H9 (cell line): ENCODE data around the gene ZNF319. TPM values are rescaled to one million over a fixed set of nuclear protein-coding genes. Genes with fewer than 3 reads are reported as not detected.

Source experiments
- DNase-seq: peaks from one replicate; pipeline ENCODE4 v3.0.0-alpha.2; 2017
- H2AFZ ChIP-seq: one replicate; pipeline ENCODE4 v1.6.1; 2013; ENCODE audit warnings: mild to moderate bottlenecking, low read length, control low read depth, moderate library complexity
- H2AK5ac ChIP-seq: 2 replicates; pipeline ENCODE4 v1.6.1; 2013; ENCODE audit warnings: low read length, control low read depth, mixed read lengths; ENCODE audit not compliant: insufficient read length
- H2BK120ac ChIP-seq: one replicate; pipeline ENCODE4 v1.6.1; 2013; ENCODE audit warnings: low read depth, mild to moderate bottlenecking, low read length, control low read depth, inconsistent platforms; ENCODE audit not compliant: poor library complexity, severe bottlenecking
- H2BK12ac ChIP-seq: 2 replicates; pipeline ENCODE4 v1.6.1; 2013; ENCODE audit warnings: low read length, control low read depth, mixed read lengths, low read depth; ENCODE audit not compliant: insufficient read length
- H2BK15ac ChIP-seq: 2 replicates; pipeline ENCODE4 v1.6.1; 2013; ENCODE audit warnings: low read depth, low read length, control low read depth
- H2BK20ac ChIP-seq: one replicate; pipeline ENCODE4 v1.6.1; 2013; ENCODE audit warnings: low read depth, mild to moderate bottlenecking, low read length, control low read depth, inconsistent platforms; ENCODE audit not compliant: poor library complexity, severe bottlenecking
- H2BK5ac ChIP-seq: 2 replicates; pipeline ENCODE4 v1.6.1; 2013; ENCODE audit warnings: low read length, control low read depth, mixed read lengths; ENCODE audit not compliant: insufficient read length
- H3K14ac ChIP-seq: 2 replicates; pipeline ENCODE4 v1.6.1; 2013; ENCODE audit warnings: low read length, control low read depth; ENCODE audit not compliant: insufficient read depth
- H3K18ac ChIP-seq: 2 replicates; pipeline ENCODE4 v1.6.1; 2013; ENCODE audit warnings: low read depth, mild to moderate bottlenecking, mixed read lengths, low read length, control low read depth; ENCODE audit not compliant: insufficient read length
- H3K23ac ChIP-seq: 2 replicates; pipeline ENCODE4 v1.6.1; 2013; ENCODE audit warnings: low read length, control low read depth, mixed read lengths, low read depth; ENCODE audit not compliant: insufficient read length
- H3K23me2 ChIP-seq: 2 replicates; pipeline ENCODE4 v1.6.1; 2013; ENCODE audit warnings: low read depth, mild to moderate bottlenecking, mixed read lengths, low read length, control low read depth; ENCODE audit not compliant: insufficient read length, poor library complexity, severe bottlenecking
- H3K27ac ChIP-seq: 2 replicates; pipeline ENCODE4 v1.5.1; 2013; ENCODE audit warnings: low read length, control low read depth, mixed read lengths, low read depth; ENCODE audit not compliant: insufficient read length
- H3K27me3 ChIP-seq: 2 replicates; pipeline ENCODE4 v1.6.1; 2013; ENCODE audit warnings: low read length, control low read depth, inconsistent platforms; ENCODE audit not compliant: insufficient read depth
- H3K4ac ChIP-seq: 2 replicates; pipeline ENCODE4 v1.6.1; 2013; ENCODE audit warnings: low read depth, mild to moderate bottlenecking, control low read depth, inconsistent platforms, low read length, moderate library complexity
- H3K4me1 ChIP-seq: 2 replicates; pipeline ENCODE4 v1.6.1; 2013; ENCODE audit warnings: low read length, control low read depth, inconsistent platforms; ENCODE audit not compliant: insufficient read depth
- H3K4me2 ChIP-seq: 2 replicates; pipeline ENCODE4 v1.6.1; 2013; ENCODE audit warnings: low read length, control low read depth, mixed read lengths; ENCODE audit not compliant: insufficient read length, insufficient read depth
- H3K56ac ChIP-seq: 2 replicates; pipeline ENCODE4 v1.6.1; 2013; ENCODE audit warnings: low read depth, mild to moderate bottlenecking, mixed read lengths, low read length, control low read depth; ENCODE audit not compliant: insufficient read length
- H3K79me1 ChIP-seq: 2 replicates; pipeline ENCODE4 v1.6.1; 2013; ENCODE audit warnings: low read depth, mild to moderate bottlenecking, moderate library complexity, low read length, control low read depth, inconsistent platforms; ENCODE audit not compliant: insufficient read depth, poor library complexity, severe bottlenecking
- H3K79me2 ChIP-seq: 2 replicates; pipeline ENCODE4 v1.6.1; 2013; ENCODE audit warnings: low read length, control low read depth, inconsistent platforms; ENCODE audit not compliant: insufficient read depth
- H3K9ac ChIP-seq: 2 replicates; pipeline ENCODE4 v1.6.1; 2013; ENCODE audit warnings: low read length, control low read depth, mixed read lengths; ENCODE audit not compliant: insufficient read length; ENCODE audit errors: extremely low read depth
- H3K9me3 ChIP-seq: one replicate; pipeline ENCODE4 v1.6.1; 2013; ENCODE audit warnings: low read depth, low read length, inconsistent platforms; ENCODE audit not compliant: control insufficient read depth
- H3T11ph ChIP-seq: one replicate; pipeline ENCODE4 v1.6.1; 2013; ENCODE audit warnings: mild to moderate bottlenecking, low read length, control low read depth, inconsistent platforms
- H4K20me1 ChIP-seq: one replicate; pipeline ENCODE4 v1.6.1; 2013; ENCODE audit not compliant: control insufficient read depth, insufficient read length, insufficient read depth
- H4K5ac ChIP-seq: 2 replicates; pipeline ENCODE4 v1.6.1; 2013; ENCODE audit warnings: low read depth, mild to moderate bottlenecking, mixed read lengths, low read length, control low read depth; ENCODE audit not compliant: insufficient read length
- H4K8ac ChIP-seq: replicated peaks from 2 replicates; pipeline ENCODE4 v1.6.1; 2013; ENCODE audit warnings: low read length, control low read depth, mixed read lengths, low read depth; ENCODE audit not compliant: insufficient read length
- H4K91ac ChIP-seq: 2 replicates; pipeline ENCODE4 v1.6.1; 2013; ENCODE audit warnings: low read depth, mild to moderate bottlenecking, moderate library complexity, mixed read lengths, low read length, control low read depth; ENCODE audit not compliant: insufficient read length
- H3K27ac Mint-ChIP-seq, 3 experiments: 2 replicates in 2 of 3; 3 replicates in 1 of 3; pipeline ENCODE4 v1.8.0; 2020 to 2021; ENCODE audit warnings: mixed read lengths in 3 of 3, mild to moderate bottlenecking in 1 of 3, moderate library complexity in 1 of 3
- H3K27me3 Mint-ChIP-seq: 2 replicates; pipeline ENCODE4 v1.8.0; 2021; ENCODE audit warnings: low read depth, mild to moderate bottlenecking, moderate library complexity, mixed read lengths
- H3K36me3 Mint-ChIP-seq, 3 experiments: 2 replicates in 2 of 3; 3 replicates in 1 of 3; pipeline ENCODE4 v1.8.0; 2020 to 2021; ENCODE audit warnings: low read depth in 3 of 3, mixed read lengths in 3 of 3; ENCODE audit not compliant: insufficient read depth in 1 of 3
- H3K4me1 Mint-ChIP-seq, 2 experiments: 2 replicates each; pipeline ENCODE4 v1.8.0; 2020; ENCODE audit warnings: mixed read lengths in 2 of 2
- H3K4me3 Mint-ChIP-seq, 2 experiments: 2 replicates in 1 of 2; 3 replicates in 1 of 2; pipeline ENCODE4 v1.8.0; 2020 to 2021; ENCODE audit warnings: mild to moderate bottlenecking in 2 of 2, mixed read lengths in 2 of 2, moderate library complexity in 1 of 2
- H3K9me3 Mint-ChIP-seq, 2 experiments: 2 replicates in 1 of 2; 3 replicates in 1 of 2; pipeline ENCODE4 v1.8.0; 2020; ENCODE audit warnings: mild to moderate bottlenecking in 2 of 2, mixed read lengths in 2 of 2, moderate library complexity in 1 of 2
- WGBS: extraction: QIAGEN DNeasy Blood & Tissue Kit; methylation state at CpG from one replicate; pipeline ENCODE4 v1.1.7; 2013; ENCODE audit warnings: missing lambda C conversion rate, low lambda C conversion rate, mixed read lengths; ENCODE audit not compliant: insufficient read length; ENCODE audit errors: extremely low coverage; 5-methylcytosine and 5-hydroxymethylcytosine counted together
- total RNA-seq: library from RNA; stranded (reverse); gene quantifications from 2 replicates; pipeline ENCODE4 v1.2.1, GENCODE V29; 2021
- TF ChIP-seq, protein P1 (sequence below): fragments of 200-600 bp; sonication (generic); conservative IDR thresholded peaks from 3 replicates; pipeline ENCODE4 v1.8.0; 2021; ENCODE audit warnings: antibody characterized with exemption, mild to moderate bottlenecking

The ZNF319 gene
- total RNA-seq, 1 experiment from 2014 or later = 5.6 TPM

DNA sequence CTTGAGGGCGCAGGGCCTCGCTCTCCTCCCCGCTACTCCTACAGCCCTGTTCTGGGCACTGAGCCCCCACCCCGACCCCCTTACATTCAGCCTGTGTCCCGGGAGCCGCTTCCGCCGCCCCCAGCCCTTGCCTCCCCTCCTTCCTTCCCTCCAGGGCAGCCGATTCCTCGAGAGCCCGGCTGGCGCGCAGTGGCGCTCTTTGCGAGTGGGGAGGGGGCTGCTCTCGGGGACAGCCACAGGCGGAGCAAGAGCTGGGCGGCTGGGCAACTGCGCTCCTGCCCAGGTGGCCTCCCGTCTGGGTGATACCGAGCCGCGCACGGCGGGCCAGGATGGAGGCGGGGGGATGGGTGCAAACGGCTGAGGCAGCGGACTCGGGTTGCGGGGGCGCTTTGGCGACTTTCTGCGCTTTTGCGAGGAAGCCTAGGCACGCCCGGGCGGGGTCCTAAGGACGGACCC, 26.3 kb upstream of the ZNF319 start:
- peak overlapping the region; percentile 3 for H3K9ac ChIP-seq
- no peak overlapping the region for H3K18ac ChIP-seq
- no peak overlapping the region for H3T11ph ChIP-seq
- peaks cover 2% of the 10 kb centered on the region; the same call in 1 of the 2 replicates for H3K79me2 ChIP-seq
- no peak overlapping the region for H3K56ac ChIP-seq
- no peaks in the 10 kb centered on the region for H3K9me3 ChIP-seq
- no peak overlapping the region for H3K4ac ChIP-seq
- no CpG with 5 or more reads among the region's 38 CpGs for WGBS
- Mint-ChIP-seq H3K36me3 (peaks cover 0 to 6% (median 5%) of the 10 kb centered on the region in 3 experiments; a peak in 3 of 7 replicates), H3K27me3 (peaks cover 12% of the 10 kb centered on the region), H3K27ac (no peak overlapping the region), H3K9me3 (no peaks in the 10 kb centered on the region), H3K4me1 (peaks cover 48 to 59% of the 10 kb centered on the region in 2 experiments), H3K4me3 (peak overlapping the region; percentile 73 to 87)
- no peak overlapping the region for H4K5ac ChIP-seq
- H2BK120ac ChIP-seq = no peak overlapping the region
- H2BK15ac ChIP-seq = no peak overlapping the region
- peaks cover 2% of the 10 kb centered on the region for H3K79me1 ChIP-seq
- H3K27ac ChIP-seq = no peak overlapping the region
- no peaks in the 10 kb centered on the region for H4K20me1 ChIP-seq
- no peaks in the 10 kb centered on the region for H3K27me3 ChIP-seq
- H4K8ac ChIP-seq = no peak overlapping the region
- H3K4me2 ChIP-seq = peak overlapping the region; percentile 78
- peaks cover 17% of the 10 kb centered on the region for H3K23me2 ChIP-seq
- H3K4me1 ChIP-seq = peaks cover 18% of the 10 kb centered on the region; the same call in 1 of the 2 replicates
- no peak overlapping the region for H2AFZ ChIP-seq
- H3K14ac ChIP-seq = no peak overlapping the region
- no peak overlapping the region for H3K23ac ChIP-seq
- no peak for DNase-seq
- H2AK5ac ChIP-seq = no peak overlapping the region
- no peak overlapping the region for H2BK5ac ChIP-seq
- no peak overlapping the region for H2BK12ac ChIP-seq
- TF ChIP-seq, protein P1, sequence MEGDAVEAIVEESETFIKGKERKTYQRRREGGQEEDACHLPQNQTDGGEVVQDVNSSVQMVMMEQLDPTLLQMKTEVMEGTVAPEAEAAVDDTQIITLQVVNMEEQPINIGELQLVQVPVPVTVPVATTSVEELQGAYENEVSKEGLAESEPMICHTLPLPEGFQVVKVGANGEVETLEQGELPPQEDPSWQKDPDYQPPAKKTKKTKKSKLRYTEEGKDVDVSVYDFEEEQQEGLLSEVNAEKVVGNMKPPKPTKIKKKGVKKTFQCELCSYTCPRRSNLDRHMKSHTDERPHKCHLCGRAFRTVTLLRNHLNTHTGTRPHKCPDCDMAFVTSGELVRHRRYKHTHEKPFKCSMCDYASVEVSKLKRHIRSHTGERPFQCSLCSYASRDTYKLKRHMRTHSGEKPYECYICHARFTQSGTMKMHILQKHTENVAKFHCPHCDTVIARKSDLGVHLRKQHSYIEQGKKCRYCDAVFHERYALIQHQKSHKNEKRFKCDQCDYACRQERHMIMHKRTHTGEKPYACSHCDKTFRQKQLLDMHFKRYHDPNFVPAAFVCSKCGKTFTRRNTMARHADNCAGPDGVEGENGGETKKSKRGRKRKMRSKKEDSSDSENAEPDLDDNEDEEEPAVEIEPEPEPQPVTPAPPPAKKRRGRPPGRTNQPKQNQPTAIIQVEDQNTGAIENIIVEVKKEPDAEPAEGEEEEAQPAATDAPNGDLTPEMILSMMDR = no peak
- no peak overlapping the region for H2BK20ac ChIP-seq
- H4K91ac ChIP-seq = no peak overlapping the region
